ENCODE results near the gene TNFRSF25. TPM values are rescaled to one million over a fixed set of nuclear protein-coding genes. Genes with fewer than 3 reads are reported as not detected.

Gene TNFRSF25
- total and polyA plus RNA-seq, 10 of the 15 experiments (the other 5 are each of a cell fraction or from before 2014, with no cell fraction given) = 0.23 to 8.6 (median 0.46) TPM; not detected in 5

- no peak for TF ChIP-seq REST (IDR thresholded peaks at IDR 0.05; ENCODE audit: low read depth, low read length)
Observed at GRCh38 chr1:6426277-6426971, 39.5 kb downstream of the TNFRSF25 start (continued).

GRCh38 chr1:6425658-6426057, 40.3 kb downstream of the TNFRSF25 start:
- POLR2A ChIA-PET = no interaction called here
- CTCF ChIA-PET = interaction anchor here (0.8 to 10.9 kb wide), 3 partner anchors 15 to 65 kb away, joined by 3 to 137 read pairs (median 4); no protein-coding TSS in a partner anchor
- SMC1A ChIA-PET (ENCODE audit: uncharacterized antibody, unreplicated experiment) = no interaction called here
- Histone ChIP-seq H3K27me3 (replicated peaks in 1 of 2; ENCODE audit: control insufficient read depth in 2 of 2, insufficient read depth in 2 of 2, low read length in 1 of 2) (peaks cover 8 to 18% of the 10 kb centered on the region in 2 experiments; a peak in 3 of 4 replicates), H3K9me3 (replicated peaks; ENCODE audit: control insufficient read depth, insufficient read depth, low read length) (no peaks in the 10 kb centered on the region), H3K4me3 (no peak overlapping the region), H2AFZ (ENCODE audit: control insufficient read depth, low read depth, low read length) (no peak overlapping the region), H3K9ac (ENCODE audit: control insufficient read depth, insufficient read depth, low read length) (no peak overlapping the region), H3K27ac (ENCODE audit: control insufficient read depth, insufficient read depth) (no peak overlapping the region), H3K36me3 (ENCODE audit: control insufficient read depth in 2 of 2, insufficient read depth in 2 of 2, low read length in 1 of 2) (no peaks in the 10 kb centered on the region), H3K4me1 (ENCODE audit: control insufficient read depth, insufficient read depth, low read length) (peaks cover 6% of the 10 kb centered on the region; the same call in 1 of the 2 replicates), H3K79me2 (ENCODE audit: control insufficient read depth, insufficient read depth, low read length) (no peaks in the 10 kb centered on the region), H3K4me2 (ENCODE audit: control insufficient read depth, insufficient read depth) (no peak overlapping the region), H4K20me1 (ENCODE audit: control insufficient read depth, insufficient read depth) (no peaks in the 10 kb centered on the region)
- no TSS peak for BruUV-seq (replicated peaks)
- intact Hi-C loops (cut with micrococcal nuclease; ENCODE audit: unreplicated experiment) (no loop called here), in situ Hi-C loops (cut with MboI) (no loop called here)
- 52% methylated on average over 6 of the region's 6 CpGs for WGBS (ENCODE audit: insufficient coverage, insufficient replicate concordance, low lambda C conversion rate, missing lambda C conversion rate)
- TF ChIP-seq SPI1 (IDR thresholded peaks at IDR 0.05; ENCODE audit: borderline replicate concordance, insufficient read depth, low read depth, low read length) (no peak), JUND (IDR thresholded peaks at IDR 0.05; ENCODE audit: low read depth, low read length) (no peak), E2F4 (IDR thresholded peaks at IDR 0.05; ENCODE audit: low read depth, low read length) (no peak), CHD2 (IDR thresholded peaks at IDR 0.05; ENCODE audit: borderline replicate concordance, low read depth, low read length) (no peak), ZNF274 (IDR thresholded peaks at IDR 0.05; ENCODE audit: insufficient read depth, insufficient read length) (no peak), POLR2AphosphoS5 (IDR thresholded peaks at IDR 0.05; ENCODE audit: low read length) (no peak), POLR2A (IDR thresholded peaks at IDR 0.05; ENCODE audit: low read depth, low read length) (no peak), BACH1 (IDR thresholded peaks at IDR 0.05; ENCODE audit: borderline replicate concordance) (no peak), TCF12 (IDR thresholded peaks at IDR 0.05; ENCODE audit: low read depth, low read length) (no peak), ESRRA (IDR thresholded peaks at IDR 0.05; ENCODE audit: low read length) (no peak)
- RAD21 ChIA-PET (ENCODE audit: unreplicated experiment) = no interaction called here
- ATAC-seq (no peak), FAIRE-seq (no peak), DNase-seq (ENCODE audit: low read depth, low spot score) (no peak)
